H1 (cell line): ENCODE measurements around the gene UBN2. TPM values are rescaled to one million over a fixed set of nuclear protein-coding genes. Genes with fewer than 3 reads are reported as not detected.

Experiments used
- CTCF ChIA-PET: fragments of 300-600 bp; sonication (Branson Sonifier 250); formaldehyde crosslinking; loops from one replicate; lab custom pipeline; 2021; ENCODE audit not compliant: partially characterized antibody; lab: Charles Lee
- POLR2A ChIA-PET: fragments of 300-600 bp; sonication (Branson Sonifier 250); formaldehyde crosslinking; loops from one replicate; lab custom pipeline; 2021; ENCODE audit warnings: inconsistent platforms; ENCODE audit not compliant: partially characterized antibody; lab: Charles Lee
- DNase-seq, 2 experiments: peaks; one replicate each; pipeline versions ENCODE4 v3.0.0 to v3.0.0-alpha.2; 2010 to 2022; ENCODE audit warnings: low spot score in 2 of 2, low read depth in 1 of 2, mixed read lengths in 1 of 2
- FAIRE-seq: peaks from 2 replicates; lab custom pipeline; 2011; peaks lifted over from hg19 to GRCh38; lab: Jason Lieb, UNC
- H2AFZ ChIP-seq: 2 replicates; pipeline ENCODE4 v1.8.1; 2012; ENCODE audit warnings: low read length, inconsistent platforms
- H2AK5ac ChIP-seq: 2 replicates; pipeline ENCODE4 v1.6.1; 2013; ENCODE audit warnings: low read depth, low read length
- H2BK120ac ChIP-seq: replicated peaks from 2 replicates; pipeline ENCODE3; 2013; ENCODE audit warnings: low read depth, low read length, inconsistent platforms
- H2BK12ac ChIP-seq: 2 replicates; pipeline ENCODE4 v1.6.1; 2013; ENCODE audit warnings: low read depth, low read length
- H2BK15ac ChIP-seq: 2 replicates; pipeline ENCODE4 v1.6.1; 2013; ENCODE audit warnings: low read length
- H2BK20ac ChIP-seq: 2 replicates; pipeline ENCODE4 v1.6.1; 2013; ENCODE audit warnings: low read length
- H2BK5ac ChIP-seq: 2 replicates; pipeline ENCODE4 v1.6.1; 2013; ENCODE audit warnings: low read depth, low read length
- H3K14ac ChIP-seq: 2 replicates; pipeline ENCODE4 v1.6.1; 2013; ENCODE audit warnings: inconsistent platforms; ENCODE audit not compliant: insufficient read length
- H3K18ac ChIP-seq: 2 replicates; pipeline ENCODE4 v1.6.1; 2013; ENCODE audit warnings: low read length; ENCODE audit errors: extremely low read depth
- H3K23ac ChIP-seq: 2 replicates; pipeline ENCODE4 v1.6.1; 2013; ENCODE audit warnings: inconsistent platforms; ENCODE audit not compliant: insufficient read length
- H3K23me2 ChIP-seq: 2 replicates; pipeline ENCODE4 v1.6.1; 2013; ENCODE audit warnings: low read depth, low read length
- H3K27ac ChIP-seq: 2 replicates; pipeline ENCODE4 v1.6.1; 2011; ENCODE audit warnings: low read depth, low read length, inconsistent platforms
- H3K27me3 ChIP-seq, 4 experiments: replicated peaks in 1 of 4; 1 replicate in 1 of 4; 2 replicates in 3 of 4; pipeline versions ENCODE4 v1.6.1 to v1.8.1; 2011 to 2013; ENCODE audit warnings: low read length in 3 of 4, mild to moderate bottlenecking in 3 of 4, inconsistent platforms in 2 of 4, mixed read lengths in 2 of 4, moderate library complexity in 1 of 4; ENCODE audit not compliant: control insufficient read depth in 3 of 4, insufficient read depth in 3 of 4; ENCODE audit errors: extremely low read depth in 1 of 4
- H3K36me3 ChIP-seq, 4 experiments: 2 replicates each; pipeline versions ENCODE4 v1.6.1 to v1.8.1; 2011 to 2013; ENCODE audit warnings: mild to moderate bottlenecking in 4 of 4, low read length in 3 of 4, moderate library complexity in 2 of 4, control low read depth in 1 of 4, inconsistent platforms in 1 of 4; ENCODE audit not compliant: insufficient read depth in 4 of 4, control insufficient read depth in 2 of 4
- H3K4ac ChIP-seq: replicated peaks from 2 replicates; pipeline ENCODE3; 2013; ENCODE audit warnings: low read length, low read depth, mixed read lengths, inconsistent platforms; ENCODE audit not compliant: insufficient read length
- H3K4me1 ChIP-seq, 4 experiments: replicated peaks in 1 of 4; 1 replicate in 1 of 4; 2 replicates in 3 of 4; pipeline versions ENCODE4 v1.6.1 to v1.8.1; 2011 to 2013; ENCODE audit warnings: low read length in 3 of 4, inconsistent platforms in 2 of 4, mixed read lengths in 1 of 4; ENCODE audit not compliant: insufficient read depth in 4 of 4, control insufficient read depth in 3 of 4
- H3K4me2 ChIP-seq, 2 experiments: 2 replicates each; pipeline versions ENCODE4 v1.6.1 to v1.8.1; 2011 to 2013; ENCODE audit warnings: low read depth in 2 of 2, low read length in 2 of 2, control low read depth in 1 of 2, inconsistent platforms in 1 of 2, mild to moderate bottlenecking in 1 of 2; ENCODE audit not compliant: insufficient read depth in 1 of 2
- H3K4me3 ChIP-seq, 4 experiments: fragments of 200-600, 300-600 bp in 1 of 4; sonication (generic), shearing (Covaris generic), sonication (Bioruptor Twin) in 1 of 4; 2 replicates each; pipeline versions ENCODE4 v1.5.1 to v1.8.1; 2011 to 2016; ENCODE audit warnings: low read length in 4 of 4, low read depth in 3 of 4, control low read depth in 2 of 4, inconsistent platforms in 2 of 4, mild to moderate bottlenecking in 2 of 4, mixed read lengths in 1 of 4, moderate library complexity in 1 of 4; ENCODE audit not compliant: insufficient read depth in 2 of 4; ENCODE audit errors: extremely low read depth in 1 of 4
- H3K56ac ChIP-seq: replicated peaks from 2 replicates; pipeline ENCODE3; 2013; ENCODE audit warnings: low read depth, mild to moderate bottlenecking, mixed read lengths, low read length, inconsistent platforms; ENCODE audit not compliant: insufficient read length
- H3K79me1 ChIP-seq: 2 replicates; pipeline ENCODE4 v1.6.1; 2013; ENCODE audit warnings: low read depth, low read length, control low read depth
- H3K79me2 ChIP-seq, 2 experiments: 2 replicates each; pipeline versions ENCODE4 v1.6.1 to v1.8.1; 2012 to 2013; ENCODE audit warnings: low read length in 2 of 2, mild to moderate bottlenecking in 2 of 2, inconsistent platforms in 1 of 2; ENCODE audit not compliant: insufficient read depth in 2 of 2, control insufficient read depth in 1 of 2
- H3K9ac ChIP-seq, 4 experiments: replicated peaks in 1 of 4; 1 replicate in 1 of 4; 2 replicates in 3 of 4; pipeline versions ENCODE4 v1.6.1 to v1.8.1; 2011 to 2013; ENCODE audit warnings: low read depth in 3 of 4, low read length in 3 of 4, control low read depth in 2 of 4, mild to moderate bottlenecking in 2 of 4, moderate library complexity in 2 of 4, inconsistent platforms in 1 of 4; ENCODE audit errors: extremely low read depth in 1 of 4
- H3K9me3 ChIP-seq, 2 experiments: 2 replicates each; pipeline versions ENCODE4 v1.6.1 to v1.8.1; 2012 to 2013; ENCODE audit warnings: mild to moderate bottlenecking in 2 of 2, moderate library complexity in 2 of 2, control low read depth in 1 of 2, inconsistent platforms in 1 of 2, low read depth in 1 of 2, low read length in 1 of 2, mixed read lengths in 1 of 2; ENCODE audit not compliant: insufficient read depth in 2 of 2
- H4K20me1 ChIP-seq, 2 experiments: replicated peaks in 1 of 2; 2 replicates each; pipeline versions ENCODE3 to v1.8.1; 2011 to 2013; ENCODE audit warnings: inconsistent platforms in 2 of 2, low read length in 2 of 2, mild to moderate bottlenecking in 1 of 2; ENCODE audit not compliant: insufficient read depth in 2 of 2, control insufficient read depth in 1 of 2
- H4K5ac ChIP-seq: 2 replicates; pipeline ENCODE4 v1.6.1; 2013; ENCODE audit warnings: low read length, low read depth, mixed read lengths, inconsistent platforms; ENCODE audit not compliant: insufficient read length
- H4K8ac ChIP-seq: 2 replicates; pipeline ENCODE4 v1.8.0; 2013; ENCODE audit warnings: mild to moderate bottlenecking, moderate library complexity, low read length, inconsistent platforms; ENCODE audit not compliant: insufficient read depth; ENCODE audit errors: extremely low read depth
- H4K91ac ChIP-seq: replicated peaks from 2 replicates; pipeline ENCODE3; 2013; ENCODE audit warnings: low read length, mixed read lengths, inconsistent platforms; ENCODE audit not compliant: insufficient read length
- KDM4A ChIP-seq: IDR thresholded peaks from one replicate; pipeline ENCODE4 v1.7.1; 2012; ENCODE audit warnings: low read depth, mild to moderate bottlenecking, moderate library complexity, low read length, inconsistent platforms; ENCODE audit not compliant: severe bottlenecking
- RAD21 ChIP-seq, 2 experiments: IDR thresholded peaks in 1 of 2; conservative IDR thresholded peaks in 1 of 2; 2 replicates each; pipeline ENCODE4 v1.6.1; 2011; ENCODE audit warnings: low read depth in 2 of 2, low read length in 2 of 2, improper control_type of control experiment in 1 of 2, inconsistent platforms in 1 of 2, mild to moderate bottlenecking in 1 of 2, moderate library complexity in 1 of 2
- RFX5 ChIP-seq: IDR thresholded peaks from 2 replicates; pipeline ENCODE4 v1.6.1; 2011; ENCODE audit warnings: low read depth, low read length, improper control_type of control experiment, borderline replicate concordance
- SUZ12 ChIP-seq: fragments of 200-600 bp; sonication (generic); IDR thresholded peaks from 2 replicates; pipeline ENCODE4 v1.6.1; 2012; ENCODE audit warnings: mild to moderate bottlenecking, inconsistent platforms, low read length, moderate library complexity, mixed read lengths
- TAF1 ChIP-seq: IDR thresholded peaks from 2 replicates; pipeline ENCODE4 v1.6.1; 2011; ENCODE audit warnings: mild to moderate bottlenecking, low read depth, low read length
- WGBS, 2 experiments: shearing (Covaris generic) in 1 of 2; methylation state at CpG; one replicate each; pipeline versions ENCODE4 v1.1.6 to v1.1.7; 2013 to 2015; ENCODE audit warnings: low lambda C conversion rate in 2 of 2, mixed read lengths in 2 of 2, inconsistent platforms in 1 of 2, low coverage in 1 of 2, missing lambda C conversion rate in 1 of 2; ENCODE audit not compliant: insufficient replicate concordance in 2 of 2, insufficient coverage in 1 of 2, insufficient read length in 1 of 2; ENCODE audit errors: extremely low coverage in 1 of 2, missing lambda C conversion rate in 1 of 2; 5-methylcytosine and 5-hydroxymethylcytosine counted together
- polyA plus RNA-seq, 7 experiments: library from polyadenylated mRNA; depleted of rRNA in 3 of 7; stranded (reverse) in 5 of 7; unstranded in 2 of 7; fragments of >200 nt in 5 of 7; fragments of 200-250 nt in 2 of 7; gene quantifications; 1 replicate in 5 of 7; 2 replicates in 1 of 7; 4 replicates in 1 of 7; pipeline versions ENCODE4 v1.2.1 to v1.2.3, GENCODE V29; 2011 to 2013; ENCODE audit warnings: missing spikeins in 2 of 7, mixed read lengths in 2 of 7
- total RNA-seq: library from RNA; stranded (reverse); fragmentation: NEBNext Ultra II Directional; extraction: Animal tissue kit (Norgen Biotek cat#: 25700); gene quantifications from 2 replicates; pipeline ENCODE4 v1.2.1, GENCODE V29; 2021

The UBN2 gene
- total and polyA plus RNA-seq, 2 of the 8 experiments (the other 6 are each of a cell fraction or from before 2014, with no cell fraction given): 4.1 to 39.6 TPM

- Histone ChIP-seq H3K18ac (no peak overlapping the region), H3K9me3 (no peaks in the 10 kb centered on the region), H4K8ac (no peak overlapping the region), H2BK120ac (no peak overlapping the region), H3K79me2 (no peaks in the 10 kb centered on the region), H3K9ac (no peak overlapping the region), H2BK15ac (no peak overlapping the region), H3K4me3 (no peak overlapping the region), H2BK12ac (no peak overlapping the region), H3K14ac (no peak overlapping the region), H4K20me1 (peaks cover 0 to 2% of the 10 kb centered on the region in 2 experiments), H2BK20ac (no peak overlapping the region), H3K23ac (no peak overlapping the region), H3K23me2 (no peaks in the 10 kb centered on the region), H4K5ac (no peak overlapping the region), H3K4ac (no peak overlapping the region), H3K79me1 (no peaks in the 10 kb centered on the region; the same call in 1 of the 2 replicates), H2AFZ (no peak overlapping the region), H3K27ac (no peak overlapping the region), H3K27me3 (no peaks in the 10 kb centered on the region), H3K56ac (no peak overlapping the region), H2BK5ac (no peak overlapping the region), H2AK5ac (no peak overlapping the region), H3K4me2 (no peak overlapping the region), H4K91ac (no peak overlapping the region), H3K4me1 (no peaks in the 10 kb centered on the region), H3K36me3 (peaks cover 13 to 23% (median 19%) of the 10 kb centered on the region in 4 experiments)
- ChIA-PET CTCF (no interaction called here), POLR2A (no interaction called here)
- TF ChIP-seq TAF1 (no peak), RFX5 (no peak), RAD21 (IDR thresholded peaks at IDR 0.05 in 1 of 2, conservative IDR thresholded peaks at IDR 0.05 in 1 of 2; ENCODE audit: low read depth in 2 of 2, low read length in 2 of 2) (no peak), KDM4A (no peak), SUZ12 (no peak)
- no peak for DNase-seq
- WGBS, 2 experiments: 93% methylated on average over 6 of the region's 6 CpGs; no CpG with 5 or more reads in 1 of the 2 experiments
- FAIRE-seq: no peak
Measured at GRCh38 chr7:139286144-139286543, 55.1 kb downstream of the UBN2 start.
